ENCODE results near the gene BICD1.

DNA sequence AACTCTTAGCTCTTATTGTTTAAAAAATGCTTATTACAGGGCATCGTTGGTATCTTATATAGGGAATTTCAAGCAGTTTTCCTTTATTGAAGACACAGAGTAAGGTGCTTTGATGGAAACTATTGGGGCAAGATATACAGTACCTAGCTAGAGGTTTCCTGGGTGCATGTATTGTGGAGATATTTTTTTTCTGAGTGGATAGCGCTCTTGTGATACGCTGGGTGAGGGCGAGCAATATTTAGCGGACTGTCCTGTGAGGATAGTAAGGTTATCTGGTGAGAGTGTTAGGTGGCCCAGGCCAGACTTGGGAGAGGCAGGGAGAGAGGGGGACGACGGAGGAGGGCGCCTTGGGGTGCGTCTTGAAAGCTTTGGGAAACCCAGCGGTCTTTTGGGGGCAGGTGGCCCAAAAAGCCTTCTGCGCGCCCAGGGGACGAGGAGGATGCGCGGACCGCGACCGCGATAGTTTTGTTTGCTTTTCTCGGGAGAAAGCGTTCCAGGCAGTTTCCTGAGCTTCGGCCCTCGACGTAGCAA lies 596 bp upstream of the BICD1 start:
- TF ChIP-seq POLR2A (IDR thresholded peaks at IDR 0.05; ENCODE audit: low read length) (no peak), FOXS1 (CRISPR knock-in tag; IDR thresholded peaks at IDR 0.05) (no peak), NR3C1 (IDR thresholded peaks at IDR 0.05) (no peak), EP300 (IDR thresholded peaks at IDR 0.05) (no peak), TP53 (CRISPR knock-in tag; IDR thresholded peaks at IDR 0.05) (no peak), RNF2 (IDR thresholded peaks at IDR 0.05; ENCODE audit: borderline replicate concordance, low read depth) (no peak; the same call in 1 of the 2 replicates), CBX2 (IDR thresholded peaks at IDR 0.05; ENCODE audit: borderline replicate concordance, low read depth) (no peak), RAD21 (conservative IDR thresholded peaks at IDR 0.05 in 1 of 2, IDR thresholded peaks at IDR 0.05 in 1 of 2) (no peak), HOXB13 (CRISPR knock-in tag; IDR thresholded peaks at IDR 0.05; ENCODE audit: low read depth) (no peak), ZFP36 (IDR thresholded peaks at IDR 0.05; ENCODE audit: borderline replicate concordance, partially characterized antibody) (no peak), CEBPB (IDR thresholded peaks at IDR 0.05) (no peak)
- TF ChIP-seq, protein P1, sequence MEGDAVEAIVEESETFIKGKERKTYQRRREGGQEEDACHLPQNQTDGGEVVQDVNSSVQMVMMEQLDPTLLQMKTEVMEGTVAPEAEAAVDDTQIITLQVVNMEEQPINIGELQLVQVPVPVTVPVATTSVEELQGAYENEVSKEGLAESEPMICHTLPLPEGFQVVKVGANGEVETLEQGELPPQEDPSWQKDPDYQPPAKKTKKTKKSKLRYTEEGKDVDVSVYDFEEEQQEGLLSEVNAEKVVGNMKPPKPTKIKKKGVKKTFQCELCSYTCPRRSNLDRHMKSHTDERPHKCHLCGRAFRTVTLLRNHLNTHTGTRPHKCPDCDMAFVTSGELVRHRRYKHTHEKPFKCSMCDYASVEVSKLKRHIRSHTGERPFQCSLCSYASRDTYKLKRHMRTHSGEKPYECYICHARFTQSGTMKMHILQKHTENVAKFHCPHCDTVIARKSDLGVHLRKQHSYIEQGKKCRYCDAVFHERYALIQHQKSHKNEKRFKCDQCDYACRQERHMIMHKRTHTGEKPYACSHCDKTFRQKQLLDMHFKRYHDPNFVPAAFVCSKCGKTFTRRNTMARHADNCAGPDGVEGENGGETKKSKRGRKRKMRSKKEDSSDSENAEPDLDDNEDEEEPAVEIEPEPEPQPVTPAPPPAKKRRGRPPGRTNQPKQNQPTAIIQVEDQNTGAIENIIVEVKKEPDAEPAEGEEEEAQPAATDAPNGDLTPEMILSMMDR (IDR thresholded peaks at IDR 0.05) = no peak
- TF ChIP-seq, protein P2, sequence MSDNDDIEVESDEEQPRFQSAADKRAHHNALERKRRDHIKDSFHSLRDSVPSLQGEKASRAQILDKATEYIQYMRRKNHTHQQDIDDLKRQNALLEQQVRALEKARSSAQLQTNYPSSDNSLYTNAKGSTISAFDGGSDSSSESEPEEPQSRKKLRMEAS (IDR thresholded peaks at IDR 0.05) = no peak
- TF ChIP-seq, protein P3, sequence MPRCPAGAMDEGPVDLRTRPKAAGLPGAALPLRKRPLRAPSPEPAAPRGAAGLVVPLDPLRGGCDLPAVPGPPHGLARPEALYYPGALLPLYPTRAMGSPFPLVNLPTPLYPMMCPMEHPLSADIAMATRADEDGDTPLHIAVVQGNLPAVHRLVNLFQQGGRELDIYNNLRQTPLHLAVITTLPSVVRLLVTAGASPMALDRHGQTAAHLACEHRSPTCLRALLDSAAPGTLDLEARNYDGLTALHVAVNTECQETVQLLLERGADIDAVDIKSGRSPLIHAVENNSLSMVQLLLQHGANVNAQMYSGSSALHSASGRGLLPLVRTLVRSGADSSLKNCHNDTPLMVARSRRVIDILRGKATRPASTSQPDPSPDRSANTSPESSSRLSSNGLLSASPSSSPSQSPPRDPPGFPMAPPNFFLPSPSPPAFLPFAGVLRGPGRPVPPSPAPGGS (IDR thresholded peaks at IDR 0.05) = no peak
